ENCODE data around the gene SCFD2.

DNA sequence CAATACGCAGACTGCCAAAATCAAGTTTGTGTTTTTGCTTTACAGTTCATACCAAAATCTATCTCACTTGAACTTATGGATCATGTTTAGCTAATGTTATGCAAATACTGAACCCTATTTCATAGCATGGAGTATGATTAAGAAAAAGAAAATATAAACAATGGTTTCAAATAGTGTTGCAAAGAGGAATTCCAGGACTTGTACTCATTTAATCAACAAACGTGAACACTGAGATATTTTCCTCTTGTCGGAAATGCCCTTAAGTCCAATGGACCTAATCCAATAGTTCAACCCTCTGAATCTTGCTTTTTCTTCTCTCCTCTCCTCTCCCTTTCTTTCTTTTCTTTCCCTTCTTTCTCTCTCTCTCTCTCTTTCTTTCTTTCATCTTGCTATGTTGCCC, 473.0 kb downstream of the SCFD2 start:
- TF ChIP-seq POLR2A (IDR thresholded peaks at IDR 0.05): no peak
- TF ChIP-seq, protein P1, sequence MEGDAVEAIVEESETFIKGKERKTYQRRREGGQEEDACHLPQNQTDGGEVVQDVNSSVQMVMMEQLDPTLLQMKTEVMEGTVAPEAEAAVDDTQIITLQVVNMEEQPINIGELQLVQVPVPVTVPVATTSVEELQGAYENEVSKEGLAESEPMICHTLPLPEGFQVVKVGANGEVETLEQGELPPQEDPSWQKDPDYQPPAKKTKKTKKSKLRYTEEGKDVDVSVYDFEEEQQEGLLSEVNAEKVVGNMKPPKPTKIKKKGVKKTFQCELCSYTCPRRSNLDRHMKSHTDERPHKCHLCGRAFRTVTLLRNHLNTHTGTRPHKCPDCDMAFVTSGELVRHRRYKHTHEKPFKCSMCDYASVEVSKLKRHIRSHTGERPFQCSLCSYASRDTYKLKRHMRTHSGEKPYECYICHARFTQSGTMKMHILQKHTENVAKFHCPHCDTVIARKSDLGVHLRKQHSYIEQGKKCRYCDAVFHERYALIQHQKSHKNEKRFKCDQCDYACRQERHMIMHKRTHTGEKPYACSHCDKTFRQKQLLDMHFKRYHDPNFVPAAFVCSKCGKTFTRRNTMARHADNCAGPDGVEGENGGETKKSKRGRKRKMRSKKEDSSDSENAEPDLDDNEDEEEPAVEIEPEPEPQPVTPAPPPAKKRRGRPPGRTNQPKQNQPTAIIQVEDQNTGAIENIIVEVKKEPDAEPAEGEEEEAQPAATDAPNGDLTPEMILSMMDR (IDR thresholded peaks at IDR 0.05): no peak

Measured in ovary (tissue), 3 donors.